BLaER1 treated with 17β-estradiol and CSF1 and Interleukin-3, amounts not matched to agents 10 nM and 100 nM (cell line): ENCODE results near the gene KHNYN.

Experiments used
- H3K27ac ChIP-seq, 11 experiments: shearing (Covaris generic); formaldehyde crosslinking; 2 replicates each; pipeline ENCODE4 v1.8.1; 2022
- H3K27me3 ChIP-seq, 11 experiments: shearing (Covaris generic); formaldehyde crosslinking; 2 replicates each; pipeline ENCODE4 v1.8.1; 2022
- H3K36me3 ChIP-seq, 11 experiments: shearing (Covaris generic); formaldehyde crosslinking; 2 replicates each; pipeline ENCODE4 v1.8.1; 2022
- H3K4me1 ChIP-seq, 10 experiments: shearing (Covaris generic); formaldehyde crosslinking; 2 replicates each; pipeline ENCODE4 v1.8.1; 2022
- H3K4me2 ChIP-seq, 11 experiments: shearing (Covaris generic); formaldehyde crosslinking; 2 replicates each; pipeline ENCODE4 v1.8.1; 2022
- H3K4me3 ChIP-seq, 10 experiments: shearing (Covaris generic); formaldehyde crosslinking; 2 replicates each; pipeline ENCODE4 v1.8.1; 2022
- H3K9ac ChIP-seq, 11 experiments: shearing (Covaris generic); formaldehyde crosslinking; 2 replicates each; pipeline ENCODE4 v1.8.1; 2022
- H3K9me3 ChIP-seq, 11 experiments: shearing (Covaris generic); formaldehyde crosslinking; replicated peaks in 1 of 11; 2 replicates each; pipeline ENCODE4 v1.8.1; 2022
- H4K20me1 ChIP-seq, 11 experiments: shearing (Covaris generic); formaldehyde crosslinking; 2 replicates each; pipeline ENCODE4 v1.8.1; 2022
- Cebpa-rat ChIP-seq, 11 experiments: shearing (Covaris generic); IDR thresholded peaks; 2 replicates each; pipeline ENCODE4 v1.8.1; 2022

The KHNYN gene

GRCh38 chr14:24390701-24391468 is 38.9 kb upstream of the KHNYN start:
- no peaks in the 10 kb centered on the region for H4K20me1 ChIP-seq
- H3K27ac ChIP-seq = no peak overlapping the region
- no peak overlapping the region for H3K4me3 ChIP-seq
- H3K36me3 ChIP-seq = no peaks in the 10 kb centered on the region
- peak overlapping the region in 10 of 11 experiments; percentile 5 to 59 (median 31); a peak in 17 of 22 replicates for H3K4me2 ChIP-seq
- H3K27me3 ChIP-seq = no peaks in the 10 kb centered on the region
- peaks cover 7 to 22% (median 19%) of the 10 kb centered on the region in 10 experiments; a peak in 19 of 20 replicates for H3K4me1 ChIP-seq
- H3K9me3 ChIP-seq = no peaks in the 10 kb centered on the region
- TF ChIP-seq Cebpa-rat (IDR thresholded peaks at IDR 0.05) = no peak
- H3K9ac ChIP-seq = no peak overlapping the region; a peak in 1 of 22 replicates

DNA sequence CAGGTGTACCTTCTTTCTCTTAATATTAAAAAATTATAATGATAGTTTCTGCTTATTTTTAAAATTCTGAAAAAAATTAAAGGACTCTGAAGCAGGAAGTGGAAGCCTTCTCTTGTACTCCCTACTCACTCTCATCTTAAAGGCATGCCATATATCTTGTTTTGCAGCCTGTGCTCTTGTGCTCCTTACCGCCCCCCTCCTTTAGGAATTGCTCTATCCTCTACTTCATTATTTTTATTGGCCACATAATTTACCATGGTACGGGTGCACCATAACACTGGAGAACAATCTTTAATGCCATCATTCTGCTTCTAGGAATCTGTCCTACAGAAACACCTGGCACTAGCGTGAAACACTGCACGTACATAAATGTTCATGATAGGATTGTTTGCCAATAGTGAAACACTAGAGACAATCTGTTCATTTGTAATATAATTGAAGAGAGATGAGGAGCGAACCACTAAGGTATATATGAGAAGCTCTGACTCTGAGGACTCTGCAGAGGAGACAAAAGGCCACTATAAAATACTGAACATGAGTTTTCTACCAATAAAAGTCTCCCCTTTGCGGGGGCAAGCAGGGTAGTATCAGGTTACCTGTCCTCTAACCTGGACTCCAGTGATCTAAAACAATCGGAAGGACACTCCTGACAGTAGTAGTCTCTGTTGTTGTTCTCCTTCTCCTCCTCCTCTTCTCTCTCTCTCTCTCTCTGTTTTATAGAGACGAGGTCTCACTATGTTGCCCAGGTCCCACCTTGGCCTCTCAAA is 37.2 kb upstream of the KHNYN start:
- Histone ChIP-seq H3K27me3 (no peaks in the 10 kb centered on the region), H3K4me2 (no peak overlapping the region), H3K9ac (no peak overlapping the region), H3K4me1 (peaks cover 22 to 38% (median 32%) of the 10 kb centered on the region in 10 experiments), H3K27ac (no peak overlapping the region), H4K20me1 (no peaks in the 10 kb centered on the region), H3K4me3 (no peak overlapping the region), H3K36me3 (no peaks in the 10 kb centered on the region), H3K9me3 (no peaks in the 10 kb centered on the region)
- no peak for TF ChIP-seq Cebpa-rat (IDR thresholded peaks at IDR 0.05)

GRCh38 chr14:24394275-24394674 is 35.5 kb upstream of the KHNYN start:
- Histone ChIP-seq H3K4me1 (peaks cover 34 to 51% (median 44%) of the 10 kb centered on the region in 10 experiments), H4K20me1 (no peaks in the 10 kb centered on the region), H3K27ac (no peak overlapping the region), H3K27me3 (no peaks in the 10 kb centered on the region), H3K9me3 (no peaks in the 10 kb centered on the region), H3K9ac (no peak overlapping the region), H3K4me2 (no peak overlapping the region), H3K4me3 (no peak overlapping the region), H3K36me3 (no peaks in the 10 kb centered on the region)
- TF ChIP-seq Cebpa-rat (IDR thresholded peaks at IDR 0.05) = no peak

GRCh38 chr14:24395609-24396582 is 33.9 kb upstream of the KHNYN start:
- Histone ChIP-seq H3K36me3 (no peaks in the 10 kb centered on the region), H3K4me1 (peaks cover 47 to 60% (median 53%) of the 10 kb centered on the region in 10 experiments), H3K9me3 (no peaks in the 10 kb centered on the region), H3K4me2 (peak overlapping the region; percentile 37 to 77 (median 51)), H3K4me3 (no peak overlapping the region), H4K20me1 (no peaks in the 10 kb centered on the region), H3K9ac (no peak overlapping the region), H3K27me3 (no peaks in the 10 kb centered on the region), H3K27ac (peak overlapping the region in 1 of 11 experiments; percentile 3; a peak in 1 of 22 replicates)
- no peak for TF ChIP-seq Cebpa-rat (IDR thresholded peaks at IDR 0.05)

GRCh38 chr14:24397639-24398292 is 32.0 kb upstream of the KHNYN start:
- Histone ChIP-seq H3K4me3 (peak overlapping the region in 4 of 10 experiments; percentile 7 to 78 (median 45); a peak in 1 of 20 replicates), H3K4me2 (peak overlapping the region; percentile 52 to 99 (median 78)), H3K36me3 (peaks cover 0 to 4% (median 0%) of the 10 kb centered on the region in 11 experiments; a peak in 2 of 22 replicates), H3K27me3 (no peaks in the 10 kb centered on the region), H3K9me3 (no peaks in the 10 kb centered on the region), H4K20me1 (peaks cover 0 to 7% (median 0%) of the 10 kb centered on the region in 11 experiments; a peak in 3 of 22 replicates), H3K4me1 (peaks cover 55 to 71% (median 67%) of the 10 kb centered on the region in 10 experiments), H3K27ac (peak overlapping the region in 8 of 11 experiments; percentile 46 to 71 (median 64); a peak in 14 of 22 replicates), H3K9ac (peak overlapping the region in 8 of 11 experiments; percentile 29 to 80 (median 57); a peak in 14 of 22 replicates)
- no peak for TF ChIP-seq Cebpa-rat (IDR thresholded peaks at IDR 0.05)

DNA sequence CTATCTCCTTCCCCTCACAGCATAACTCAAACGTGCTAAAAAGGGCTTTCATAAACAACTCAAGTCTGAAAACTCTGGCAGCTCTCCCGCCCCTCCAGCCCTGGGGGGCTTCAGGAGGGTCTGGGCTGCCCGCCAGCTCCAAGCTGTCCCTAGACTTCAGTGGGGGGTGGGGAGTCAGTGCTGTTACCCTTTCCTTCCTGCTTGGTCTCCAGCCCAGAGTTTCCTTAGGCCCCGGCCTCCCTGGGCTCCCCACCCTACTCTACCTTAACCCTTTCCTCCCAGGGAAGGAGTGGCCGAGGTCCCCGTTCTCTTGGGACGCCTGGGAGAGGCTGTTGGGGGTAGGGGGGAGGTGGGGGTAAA is 31.5 kb upstream of the KHNYN start:
- peaks cover 0 to 9% (median 0%) of the 10 kb centered on the region in 11 experiments; a peak in 3 of 22 replicates for H3K36me3 ChIP-seq
- H3K9me3 ChIP-seq = no peaks in the 10 kb centered on the region
- peak overlapping the region in 9 of 11 experiments; percentile 9 to 80 (median 48); a peak in 15 of 22 replicates for H3K9ac ChIP-seq
- peak overlapping the region in 9 of 11 experiments; percentile 27 to 71 (median 64); a peak in 14 of 22 replicates for H3K27ac ChIP-seq
- H3K4me1 ChIP-seq = peaks cover 55 to 74% (median 69%) of the 10 kb centered on the region in 10 experiments
- peaks cover 0 to 7% (median 0%) of the 10 kb centered on the region in 11 experiments; a peak in 3 of 22 replicates for H4K20me1 ChIP-seq
- H3K27me3 ChIP-seq = no peaks in the 10 kb centered on the region
- H3K4me3 ChIP-seq = peak overlapping the region in 4 of 10 experiments; percentile 7 to 78 (median 45); a peak in 3 of 20 replicates
- H3K4me2 ChIP-seq = peak overlapping the region; percentile 52 to 99 (median 78)
- no peak for TF ChIP-seq Cebpa-rat (IDR thresholded peaks at IDR 0.05)

GRCh38 chr14:24398653-24399446 is 30.9 kb upstream of the KHNYN start, which contains the start of gene NYNRIN:
Gene NYNRIN, plus strand, starts transcription at chr14:24399003. Its CDS starts 244 bp downstream, at chr14:24399247.
- Histone ChIP-seq H3K9ac (peak within 1 kb of the TSS; percentile 67 to 80 (median 74)), H3K36me3 (peaks cover 0 to 10% (median 0%) of the 10 kb centered on the region in 11 experiments; a peak in 3 of 22 replicates), H3K27ac (peak within 1 kb of the TSS in 10 of 11 experiments; percentile 25 to 71 (median 63); a peak in 18 of 22 replicates), H3K9me3 (no peaks in the 10 kb centered on the region), H4K20me1 (peaks cover 0 to 7% (median 0%) of the 10 kb centered on the region in 11 experiments; a peak in 3 of 22 replicates), H3K4me2 (peak within 1 kb of the TSS; percentile 92 to 99 (median 96)), H3K4me1 (peaks cover 55 to 80% (median 72%) of the 10 kb centered on the region in 10 experiments), H3K4me3 (peak within 1 kb of the TSS; percentile 49 to 78 (median 68)), H3K27me3 (no peaks in the 10 kb centered on the region)
- TF ChIP-seq Cebpa-rat (IDR thresholded peaks at IDR 0.05) = no peak
